Spleen (tissue), 7 donors: ENCODE results near the gene MFAP2.

ENCODE experiments used
- POLR2A ChIP-seq, 3 donors: fragments of 450-650 bp; IDR thresholded peaks; one replicate each; pipeline ENCODE4 v1.5.1; 2017; ENCODE audit warnings: antibody characterized with exemption in 3 of 3, mild to moderate bottlenecking in 1 of 3
- POLR2AphosphoS5 ChIP-seq, 3 donors: sonication (generic); formaldehyde crosslinking; IDR thresholded peaks; one replicate each; pipeline ENCODE4 v1.5.1; 2017; ENCODE audit warnings: antibody characterized with exemption in 3 of 3
- TF ChIP-seq, protein P1 (sequence below), 11 experiments: fragments of 200-600 bp in 7 of 11; fragments of 450-650 bp in 4 of 11; sonication (generic) in 4 of 11; IDR thresholded peaks in 8 of 11; conservative IDR thresholded peaks in 3 of 11; 1 replicate in 7 of 11; 2 replicates in 4 of 11; pipeline versions ENCODE4 v1.4.0 to v1.8.0; 2016 to 2021; ENCODE audit warnings: antibody characterized with exemption in 11 of 11, inconsistent platforms in 4 of 11, mild to moderate bottlenecking in 1 of 11
- donor health status: DM: no; HTN: no; CAD: no; lungs with moderate emphysema.
- donor health status: DM: no; HTN: no; CAD: no.
- donor health status: DM: no; HTN: no; CAD: no.

DNA sequence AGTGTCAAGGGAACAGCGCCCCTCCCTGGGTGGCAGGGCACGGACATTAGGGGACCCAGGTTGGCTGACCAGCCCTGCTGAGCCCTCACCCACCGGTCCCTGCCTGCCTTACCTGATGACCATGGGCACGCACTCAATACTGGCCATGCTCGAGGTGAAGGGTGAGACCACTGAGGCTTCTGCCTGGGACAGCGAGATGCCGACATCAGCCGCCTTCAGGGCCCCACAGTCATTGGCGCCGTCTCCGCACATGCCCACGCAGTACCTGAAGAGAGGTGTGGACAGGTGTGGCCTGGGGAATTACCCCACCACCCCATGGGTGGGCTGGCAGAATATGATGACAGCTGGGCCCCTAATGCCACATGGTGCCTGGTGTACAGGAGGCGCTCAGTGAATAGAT, 7.8 kb upstream of the MFAP2 start:
- TF ChIP-seq POLR2A (IDR thresholded peaks at IDR 0.05) (no peak), POLR2AphosphoS5 (IDR thresholded peaks at IDR 0.05) (peak in 1 of 3 donors; percentile 15)
- TF ChIP-seq, protein P1, sequence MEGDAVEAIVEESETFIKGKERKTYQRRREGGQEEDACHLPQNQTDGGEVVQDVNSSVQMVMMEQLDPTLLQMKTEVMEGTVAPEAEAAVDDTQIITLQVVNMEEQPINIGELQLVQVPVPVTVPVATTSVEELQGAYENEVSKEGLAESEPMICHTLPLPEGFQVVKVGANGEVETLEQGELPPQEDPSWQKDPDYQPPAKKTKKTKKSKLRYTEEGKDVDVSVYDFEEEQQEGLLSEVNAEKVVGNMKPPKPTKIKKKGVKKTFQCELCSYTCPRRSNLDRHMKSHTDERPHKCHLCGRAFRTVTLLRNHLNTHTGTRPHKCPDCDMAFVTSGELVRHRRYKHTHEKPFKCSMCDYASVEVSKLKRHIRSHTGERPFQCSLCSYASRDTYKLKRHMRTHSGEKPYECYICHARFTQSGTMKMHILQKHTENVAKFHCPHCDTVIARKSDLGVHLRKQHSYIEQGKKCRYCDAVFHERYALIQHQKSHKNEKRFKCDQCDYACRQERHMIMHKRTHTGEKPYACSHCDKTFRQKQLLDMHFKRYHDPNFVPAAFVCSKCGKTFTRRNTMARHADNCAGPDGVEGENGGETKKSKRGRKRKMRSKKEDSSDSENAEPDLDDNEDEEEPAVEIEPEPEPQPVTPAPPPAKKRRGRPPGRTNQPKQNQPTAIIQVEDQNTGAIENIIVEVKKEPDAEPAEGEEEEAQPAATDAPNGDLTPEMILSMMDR (IDR thresholded peaks at IDR 0.05 in 8 of 11, conservative IDR thresholded peaks at IDR 0.05 in 3 of 11), result no peak
